Endothelial cell of umbilical vein (primary cell): ENCODE measurements around the gene KRT78. TPM values are rescaled to one million over a fixed set of nuclear protein-coding genes. Genes with fewer than 3 reads are reported as not detected.

Source experiments
- BruUV-seq: library from RNA; stranded (reverse); fragments of 400-500 nt; replicated peaks from 2 replicates; lab custom pipeline; 2021; lab: Mats Ljungman, UMichigan
- CTCF ChIA-PET: fragments of 300-600, 350-600 bp; sonication (Branson Sonifier 250); formaldehyde crosslinking; loops from one replicate; lab custom pipeline; 2021; ENCODE audit warnings: antibody characterized with exemption, inconsistent platforms; lab: Charles Lee
- POLR2A ChIA-PET: fragments of 300-600, 350-600 bp; sonication (Branson Sonifier 250); formaldehyde crosslinking; loops from one replicate; lab custom pipeline; 2021; ENCODE audit warnings: antibody characterized with exemption, inconsistent platforms; lab: Charles Lee
- DNase-seq: peaks from one replicate; pipeline ENCODE4 v3.0.0-alpha.2; 2011; ENCODE audit warnings: low read depth, low spot score
- FAIRE-seq: peaks from 2 replicates; lab custom pipeline; 2011; peaks lifted over from hg19 to GRCh38; lab: Jason Lieb, UNC
- H2AFZ ChIP-seq: 2 replicates; pipeline ENCODE4 v1.6.0; 2012; ENCODE audit warnings: low read depth, low read length, control low read depth, inconsistent platforms
- H3K27ac ChIP-seq: 2 replicates; pipeline ENCODE4 v1.5.1; 2011; ENCODE audit warnings: low read depth, mild to moderate bottlenecking, control low read depth, low read length, moderate library complexity; ENCODE audit not compliant: insufficient read depth
- H3K27me3 ChIP-seq, 2 experiments: 2 replicates each; pipeline versions ENCODE4 v1.6.0 to v1.6.1; 2011; ENCODE audit warnings: low read length in 2 of 2, mixed read lengths in 1 of 2; ENCODE audit not compliant: control insufficient read depth in 2 of 2, insufficient read depth in 2 of 2
- H3K36me3 ChIP-seq, 2 experiments: 2 replicates in 1 of 2; 3 replicates in 1 of 2; pipeline ENCODE4 v1.5.1; 2011; ENCODE audit warnings: low read length in 2 of 2, mild to moderate bottlenecking in 1 of 2, moderate library complexity in 1 of 2; ENCODE audit not compliant: control insufficient read depth in 2 of 2, insufficient read depth in 2 of 2; ENCODE audit errors: extremely low read depth in 1 of 2
- H3K4me1 ChIP-seq: 3 replicates; pipeline ENCODE4 v1.5.1; 2011; ENCODE audit warnings: mild to moderate bottlenecking, low read length; ENCODE audit not compliant: control insufficient read depth, insufficient read depth; ENCODE audit errors: extremely low read depth
- H3K4me2 ChIP-seq: 2 replicates; pipeline ENCODE4 v1.6.1; 2011; ENCODE audit warnings: low read length, control low read depth, mixed read lengths; ENCODE audit not compliant: insufficient read depth
- H3K4me3 ChIP-seq, 3 experiments: fragments of 200-600 bp in 1 of 3; sonication (generic), shearing (Covaris generic) in 1 of 3; replicated peaks in 1 of 3; 2 replicates each; pipeline ENCODE4 v1.5.1; 2011 to 2016; ENCODE audit warnings: control low read depth in 3 of 3, low read length in 3 of 3, mild to moderate bottlenecking in 2 of 3, inconsistent platforms in 1 of 3, low read depth in 1 of 3, moderate library complexity in 1 of 3; ENCODE audit not compliant: insufficient read depth in 1 of 3
- H3K79me2 ChIP-seq: 2 replicates; pipeline ENCODE4 v1.6.0; 2012; ENCODE audit warnings: low read length, inconsistent platforms; ENCODE audit not compliant: control insufficient read depth, insufficient read depth
- H3K9ac ChIP-seq: replicated peaks from 2 replicates; pipeline ENCODE3; 2011; ENCODE audit warnings: low read length, control low read depth; ENCODE audit not compliant: insufficient read depth; ENCODE audit errors: extremely low read depth
- H3K9me1 ChIP-seq: replicated peaks from 3 replicates; pipeline ENCODE4 v1.6.0; 2011; ENCODE audit warnings: mild to moderate bottlenecking, low read length; ENCODE audit not compliant: control insufficient read depth, insufficient read depth; ENCODE audit errors: extremely low read depth
- H3K9me3 ChIP-seq: replicated peaks from 2 replicates; pipeline ENCODE4 v1.5.1; 2012; ENCODE audit warnings: low read length, inconsistent platforms; ENCODE audit not compliant: control insufficient read depth, insufficient read depth
- H4K20me1 ChIP-seq: replicated peaks from 2 replicates; pipeline ENCODE3; 2011; ENCODE audit warnings: mild to moderate bottlenecking, low read length; ENCODE audit not compliant: control insufficient read depth, insufficient read depth; ENCODE audit errors: extremely low read depth
- CTCF ChIP-seq, 2 donors: IDR thresholded peaks; 1 replicate in 1 of 2; 2 replicates in 1 of 2; pipeline ENCODE4 v1.5.1; 2011; ENCODE audit warnings: low read length in 2 of 2, mild to moderate bottlenecking in 2 of 2, moderate library complexity in 2 of 2, control low read depth in 1 of 2, inconsistent platforms in 1 of 2, low read depth in 1 of 2; ENCODE audit not compliant: insufficient read depth in 1 of 2; ENCODE audit errors: extremely low read depth in 1 of 2
- EZH2 ChIP-seq: IDR thresholded peaks from 2 replicates; pipeline ENCODE4 v1.6.1; 2012; ENCODE audit warnings: borderline replicate concordance, low read depth, mild to moderate bottlenecking, moderate library complexity, low read length, inconsistent platforms; ENCODE audit not compliant: severe bottlenecking
- GATA2 ChIP-seq: IDR thresholded peaks from 2 replicates; pipeline ENCODE4 v1.7.0; 2011; ENCODE audit warnings: low read depth, mild to moderate bottlenecking, moderate library complexity, mixed read lengths, low read length; ENCODE audit not compliant: insufficient read length, insufficient read depth
- JUN ChIP-seq: IDR thresholded peaks from 2 replicates; pipeline ENCODE4 v1.6.1; 2011; ENCODE audit warnings: borderline replicate concordance, low read depth; ENCODE audit not compliant: insufficient read length, insufficient read depth
- POLR2AphosphoS5 ChIP-seq: IDR thresholded peaks from 2 replicates; pipeline ENCODE4 v1.6.1; 2012; ENCODE audit warnings: low read depth, mild to moderate bottlenecking, control low read depth, low read length, moderate library complexity; ENCODE audit not compliant: insufficient read depth
- dilution Hi-C: fragments of 300-500 bp; cut with MboI; formaldehyde crosslinking; loops from one replicate; pipeline ENCODE4 v1.15.0; 2019; ENCODE audit warnings: low sequenced_read_pairs; ENCODE audit not compliant: extremely low pct_ligation_motif_present
- intact Hi-C: fragments of 100-400 bp; cut with micrococcal nuclease; formaldehyde crosslinking; loops from one replicate; pipeline ENCODE4 v1.10.0; 2022
- polyA plus RNA-seq, 4 experiments: library from polyadenylated mRNA; depleted of rRNA in 3 of 4; stranded (reverse) in 3 of 4; unstranded in 1 of 4; fragments of >200 nt; gene quantifications; 2 replicates each; pipeline versions ENCODE4 v1.2.1 to v1.2.3, GENCODE V29; 2011 to 2012; ENCODE audit warnings: missing spikeins in 1 of 4
- total RNA-seq: library from RNA; stranded (reverse); gene quantifications from 2 replicates; pipeline ENCODE4 v1.2.3, GENCODE V29; 2021

Gene KRT78
- total and polyA plus RNA-seq, 2 donors (not counting 3 experiments of a cell fraction or from before 2014, with no cell fraction given), result not detected

- no peak for DNase-seq
- H3K9me3 ChIP-seq, result no peaks in the 10 kb centered on the region
- H4K20me1 ChIP-seq, result no peaks in the 10 kb centered on the region
- dilution Hi-C loops (no loop called here), intact Hi-C loops (no loop called here)
- H3K27me3 ChIP-seq, result peaks cover under 1 to 3% of the 10 kb centered on the region in 2 experiments
- H3K79me2 ChIP-seq, result no peaks in the 10 kb centered on the region
- no peaks in the 10 kb centered on the region for H3K4me1 ChIP-seq
- no peaks in the 10 kb centered on the region for H3K36me3 ChIP-seq
- no peak overlapping the region for H2AFZ ChIP-seq
- TF ChIP-seq GATA2 (no peak), JUN (no peak), POLR2AphosphoS5 (no peak), CTCF (IDR thresholded peaks at IDR 0.05; ENCODE audit: extremely low read depth in 1 of 2, insufficient read depth in 1 of 2, low read depth in 1 of 2, low read length in 2 of 2) (no peak), EZH2 (no peak)
- no peak overlapping the region for H3K9ac ChIP-seq
- ChIA-PET POLR2A (no interaction called here), CTCF (interaction anchor here (1.0 kb wide), 1 partner anchor 19 kb away, joined by 3 read pairs; no protein-coding TSS in a partner anchor)
- no peak overlapping the region for H3K4me3 ChIP-seq
- no peak overlapping the region for H3K4me2 ChIP-seq
- no peak overlapping the region for H3K27ac ChIP-seq
- no peak for FAIRE-seq
- H3K9me1 ChIP-seq, result no peaks in the 10 kb centered on the region
- BruUV-seq, result no TSS peak
These were observed 2.3 kb downstream of the KRT78 start for GRCh38 chr12:52846356-52846970.
